ENCODE data around the gene ANKRD39. TPM values are rescaled to one million over a fixed set of nuclear protein-coding genes. Genes with fewer than 3 reads are reported as not detected.

ANKRD39 gene
- total RNA-seq, 1 donor from 2014 or later = 9.4 TPM

- H3K36me3 ChIP-seq = peaks cover 19% of the 10 kb centered on the region
- intact Hi-C loops (cut with DNase I) = no loop called here
- H3K27me3 ChIP-seq (ENCODE audit: low read depth) = no peaks in the 10 kb centered on the region
- H3K27ac ChIP-seq = no peak overlapping the region
- H3K4me3 ChIP-seq = no peak overlapping the region
- no peak for TF ChIP-seq CTCF (IDR thresholded peaks at IDR 0.05)
- no peak for DNase-seq
- no peak for ATAC-seq
- H3K9me3 ChIP-seq = no peaks in the 10 kb centered on the region
- H3K4me1 ChIP-seq = peaks cover 17% of the 10 kb centered on the region
These were observed 47.0 kb downstream of the ANKRD39 start for GRCh38 chr2:96810783-96811192.

GRCh38 chr2:96809951-96810782 is 47.6 kb downstream of the ANKRD39 start:
- TF ChIP-seq CTCF (IDR thresholded peaks at IDR 0.05) = no peak
- Histone ChIP-seq H3K36me3 (peaks cover 19% of the 10 kb centered on the region), H3K4me1 (peaks cover 13% of the 10 kb centered on the region), H3K9me3 (no peaks in the 10 kb centered on the region), H3K4me3 (no peak overlapping the region), H3K27me3 (ENCODE audit: low read depth) (no peaks in the 10 kb centered on the region), H3K27ac (no peak overlapping the region)
- intact Hi-C loops (cut with DNase I) = no loop called here
- ATAC-seq (no peak), DNase-seq (no peak)

GRCh38 chr2:96809216-96809882 is 48.5 kb downstream of the ANKRD39 start:
- no peak for DNase-seq
- H3K4me1 ChIP-seq = peaks cover 8% of the 10 kb centered on the region
- no peak for ATAC-seq
- no peaks in the 10 kb centered on the region for H3K27me3 ChIP-seq (ENCODE audit: low read depth)
- no peak overlapping the region for H3K27ac ChIP-seq
- intact Hi-C loops (cut with DNase I) = no loop called here
- no peak overlapping the region for H3K4me3 ChIP-seq
- peaks cover 19% of the 10 kb centered on the region for H3K36me3 ChIP-seq
- no peaks in the 10 kb centered on the region for H3K9me3 ChIP-seq
- no peak for TF ChIP-seq CTCF (IDR thresholded peaks at IDR 0.05)

GRCh38 chr2:96808176-96808837 is 49.5 kb downstream of the ANKRD39 start:
- no peak overlapping the region for H3K4me3 ChIP-seq
- ATAC-seq = no peak
- no peaks in the 10 kb centered on the region for H3K9me3 ChIP-seq
- H3K27me3 ChIP-seq (ENCODE audit: low read depth) = no peaks in the 10 kb centered on the region
- peaks cover 19% of the 10 kb centered on the region for H3K36me3 ChIP-seq
- DNase-seq = no peak
- TF ChIP-seq CTCF (IDR thresholded peaks at IDR 0.05) = no peak
- H3K4me1 ChIP-seq = peaks cover 8% of the 10 kb centered on the region
- intact Hi-C loops (cut with DNase I) = no loop called here
- H3K27ac ChIP-seq = no peak overlapping the region

- H3K9me3 ChIP-seq = no peaks in the 10 kb centered on the region
- H3K27ac ChIP-seq = peak overlapping the region; percentile 8
- H3K36me3 ChIP-seq = peaks cover 26% of the 10 kb centered on the region
- H3K27me3 ChIP-seq (ENCODE audit: low read depth) = no peaks in the 10 kb centered on the region
- H3K4me1 ChIP-seq = peaks cover 8% of the 10 kb centered on the region
- intact Hi-C loops (cut with DNase I) = no loop called here
- TF ChIP-seq CTCF (IDR thresholded peaks at IDR 0.05) = no peak
- no peak overlapping the region for H3K4me3 ChIP-seq
- no peak for DNase-seq
- no peak for ATAC-seq
These were observed 50.7 kb downstream of the ANKRD39 start for GRCh38 chr2:96807127-96807471.

Data from lower lobe of right lung (tissue), 2 donors.